Measurements from ENCODE around the gene CLDN3. TPM values are rescaled to one million over a fixed set of nuclear protein-coding genes. Genes with fewer than 3 reads are reported as not detected.
A peak's percentile ranks its signal among the peaks of the same experiment; 100 is the strongest.

The CLDN3 gene
- total RNA-seq (2014; rRNA removed) (51.6 and 70.7 TPM in 2 replicates), Bru-seq, nascent RNA (percentile 68 among the genes with signal in this experiment), BruChase-seq, experiment 1, labeled RNA remaining after a 6-hour chase (percentile 83 among the genes with signal in this experiment), BruChase-seq, experiment 2, labeled RNA remaining after a 2-hour chase (percentile 81 among the genes with signal in this experiment)
- long read RNA-seq, transcript CLDN3-201 (1 exons, 1,274 nt): major isoform, 149 of 151 reads
- long read RNA-seq, partial matches to known transcripts: 0 of 151 reads
- long read RNA-seq, other reads (novel, unspliced or antisense): 2 of 151 reads

- H3F3A ChIP-seq (ENCODE audit: low read length, unreplicated experiment): no peaks in the 10 kb centered on the region
- POLR2A ChIA-PET (ENCODE audit: unreplicated experiment): interaction anchor here (0.5 to 1.0 kb wide), 4 partner anchors 32 to 62 kb away, joined by 3 to 12 read pairs (median 4); partner anchors contain the start of gene ABHD11
Measured at GRCh38 chr7:73770002-73770859, at the start of gene CLDN3. TSS of gene CLDN3 (minus strand) at chr7:73770270. CDS start at chr7:73770049, 221 bp downstream.

GRCh38 chr7:73817121-73817520 is 47.1 kb upstream of the CLDN3 start:
- ATAC-seq (no peak), DNase-seq (no peak)
- Histone ChIP-seq H3K4me1 (ENCODE audit: insufficient read depth, low read length) (peaks cover 9% of the 10 kb centered on the region), H3K27ac (ENCODE audit: low read length) (no peak overlapping the region), H3K4me2 (ENCODE audit: low read length) (no peak overlapping the region), H3K9ac (ENCODE audit: low read length) (no peak overlapping the region), H3K9me3 (ENCODE audit: low read length) (no peaks in the 10 kb centered on the region), H3K27me3 (ENCODE audit: low read length) (no peaks in the 10 kb centered on the region), H3K9me2 (replicated peaks; ENCODE audit: low read length) (no peaks in the 10 kb centered on the region), H3K4me3 (ENCODE audit: low read length) (no peak overlapping the region), H3K36me3 (ENCODE audit: low read depth, low read length) (no peaks in the 10 kb centered on the region), H3F3A (ENCODE audit: low read length, unreplicated experiment) (no peaks in the 10 kb centered on the region), H4K20me1 (ENCODE audit: low read length) (no peaks in the 10 kb centered on the region), H3K79me2 (ENCODE audit: low read length) (no peaks in the 10 kb centered on the region), H2AFZ (ENCODE audit: low read length) (no peak overlapping the region)
- no TSS peak for BruUV-seq (replicated peaks)
- ChIA-PET CTCF (no interaction called here), POLR2A (ENCODE audit: unreplicated experiment) (no interaction called here)
- no peak for TF ChIP-seq EZH2 (IDR thresholded peaks at IDR 0.05; ENCODE audit: low read length, unreplicated experiment)
- TF ChIP-seq CTCF (conservative IDR thresholded peaks at IDR 0.05; ENCODE audit: low read depth, low read length): no peak
- TF ChIP-seq EZH2phosphoT487 (IDR thresholded peaks at IDR 0.05; ENCODE audit: borderline replicate concordance, low read length): no peak
- intact Hi-C loops (cut with micrococcal nuclease): no loop called here

More at GRCh38 chr7:73770002-73770859, at the start of gene CLDN3:
- Histone ChIP-seq H3K9me3 (ENCODE audit: low read length) (no peaks in the 10 kb centered on the region), H4K20me1 (ENCODE audit: low read length) (no peaks in the 10 kb centered on the region), H3K9me2 (replicated peaks; ENCODE audit: low read length) (no peaks in the 10 kb centered on the region), H3K4me2 (ENCODE audit: low read length) (peak within 1 kb of the TSS; percentile 96), H3K4me1 (ENCODE audit: insufficient read depth, low read length) (peaks cover 23% of the 10 kb centered on the region; the same call in 1 of the 2 replicates), H3K27me3 (ENCODE audit: low read length) (no peaks in the 10 kb centered on the region), H3K36me3 (ENCODE audit: low read depth, low read length) (no peaks in the 10 kb centered on the region), H3K9ac (ENCODE audit: low read length) (peak within 1 kb of the TSS; percentile 55), H3K27ac (ENCODE audit: low read length) (peak within 1 kb of the TSS; percentile 39), H3K79me2 (ENCODE audit: low read length) (peaks cover 16% of the 10 kb centered on the region), H2AFZ (ENCODE audit: low read length) (peak within 1 kb of the TSS; percentile 84), H3K4me3 (ENCODE audit: low read length) (peak within 1 kb of the TSS; percentile 69)
- CTCF ChIA-PET: interaction anchor here (0.9 kb wide), 1 partner anchor 81 kb away, joined by 5 read pairs; no protein-coding TSS in a partner anchor
- 0 out of 2 replicates have a peak, but pooled peaks have one; percentile 53 for TF ChIP-seq EZH2phosphoT487 (IDR thresholded peaks at IDR 0.05; ENCODE audit: borderline replicate concordance, low read length)
- no peak for TF ChIP-seq EZH2 (IDR thresholded peaks at IDR 0.05; ENCODE audit: low read length, unreplicated experiment)
- TF ChIP-seq CTCF (conservative IDR thresholded peaks at IDR 0.05; ENCODE audit: low read depth, low read length): no peak
- ATAC-seq (peak; percentile 93), DNase-seq (peak; percentile 92)
- intact Hi-C loops (cut with micrococcal nuclease): loop anchor here (2.0 to 10.0 kb wide), 2 partner anchors 31 to 85 kb away; partner anchors contain the start of gene ABHD11
- BruUV-seq (replicated peaks): no TSS peak
